Muscle layer of duodenum (tissue), 2 donors: Measurements from ENCODE around the gene LRFN2.

Experiments
- H3K27ac ChIP-seq: one replicate; pipeline ENCODE4 v1.7.0; 2013; ENCODE audit warnings: mild to moderate bottlenecking, low read length
- H3K27me3 ChIP-seq: one replicate; pipeline ENCODE4 v1.7.0; 2013; ENCODE audit warnings: low read depth, mild to moderate bottlenecking, control low read depth, low read length
- H3K36me3 ChIP-seq, 2 donors: one replicate each; pipeline ENCODE4 v1.7.0; 2013; ENCODE audit warnings: low read length in 2 of 2, control low read depth in 1 of 2, mild to moderate bottlenecking in 1 of 2; ENCODE audit not compliant: insufficient read depth in 2 of 2, control insufficient read depth in 1 of 2
- H3K4me1 ChIP-seq, 2 donors: one replicate each; pipeline ENCODE4 v1.7.0; 2013; ENCODE audit warnings: low read length in 2 of 2, mild to moderate bottlenecking in 2 of 2, control low read depth in 1 of 2, moderate library complexity in 1 of 2; ENCODE audit not compliant: insufficient read depth in 2 of 2, control insufficient read depth in 1 of 2
- H3K4me3 ChIP-seq, 2 donors: one replicate each; pipeline ENCODE4 v1.7.0; 2013; ENCODE audit warnings: low read length in 2 of 2, low read depth in 1 of 2, mild to moderate bottlenecking in 1 of 2
- H3K9me3 ChIP-seq, 2 donors: one replicate each; pipeline ENCODE4 v1.7.0; 2013; ENCODE audit warnings: low read length in 2 of 2, control low read depth in 1 of 2, mild to moderate bottlenecking in 1 of 2; ENCODE audit not compliant: control insufficient read depth in 1 of 2
- donor health status: healthy.

The LRFN2 gene

DNA sequence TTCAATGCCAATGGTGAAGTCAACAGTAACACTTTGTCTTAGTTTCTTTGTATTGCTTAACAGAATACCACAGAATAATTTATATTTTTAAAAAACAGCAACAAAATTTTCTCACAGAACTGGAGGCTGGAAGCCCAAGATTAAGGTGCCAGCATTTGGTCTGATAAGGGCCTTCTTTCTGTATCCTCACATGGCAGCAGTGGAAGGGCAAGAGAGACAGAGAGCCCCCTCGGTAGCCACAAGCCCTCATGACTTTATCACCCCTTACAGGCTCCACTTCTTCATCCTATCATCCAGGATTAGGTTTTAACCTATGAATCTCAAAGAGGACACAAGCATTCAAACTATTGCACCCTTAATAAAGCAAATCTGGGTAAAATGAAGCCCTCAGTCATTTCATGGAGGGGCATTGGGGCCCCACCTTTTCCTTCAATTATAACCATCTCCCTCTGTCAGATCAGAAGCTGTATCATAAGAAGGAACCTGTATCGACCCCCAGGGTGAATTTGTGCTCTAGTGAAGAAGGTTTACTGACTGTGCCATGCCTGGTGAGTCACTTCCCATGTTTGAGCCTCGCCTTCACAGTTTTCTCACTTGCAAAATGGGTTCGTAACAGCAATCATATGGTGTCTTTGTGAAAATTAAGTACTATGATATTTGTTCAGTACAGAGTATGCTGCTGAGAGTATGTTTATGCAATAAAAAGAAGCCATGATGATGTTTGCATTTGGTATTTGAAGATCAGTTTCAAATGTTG, 178.2 kb downstream of the LRFN2 start:
- H3K9me3 ChIP-seq: no peaks in the 10 kb centered on the region
- H3K27ac ChIP-seq: no peak overlapping the region
- no peaks in the 10 kb centered on the region for H3K36me3 ChIP-seq
- no peak overlapping the region for H3K4me3 ChIP-seq
- H3K27me3 ChIP-seq: no peaks in the 10 kb centered on the region
- no peaks in the 10 kb centered on the region for H3K4me1 ChIP-seq

DNA sequence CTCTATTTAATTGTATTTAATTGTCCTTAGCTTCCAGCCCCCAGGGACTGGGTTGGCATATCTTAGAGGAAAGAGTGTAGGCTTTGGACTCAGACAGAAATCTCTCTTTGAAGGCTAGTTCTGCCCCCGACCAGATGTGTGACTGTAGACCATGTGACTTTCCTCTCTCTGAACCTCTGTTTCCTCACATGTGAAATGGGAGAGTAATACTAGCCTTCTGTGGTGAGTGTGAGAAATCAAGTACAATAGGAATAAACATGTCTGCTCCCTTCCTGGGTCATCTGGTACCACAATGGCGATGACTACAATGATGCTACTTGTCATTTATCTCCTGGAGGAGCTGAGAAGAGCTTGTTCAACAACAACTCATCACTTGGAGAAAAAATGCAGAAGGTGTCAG, 179.9 kb downstream of the LRFN2 start:
- no peaks in the 10 kb centered on the region for H3K27me3 ChIP-seq
- H3K27ac ChIP-seq: no peak overlapping the region
- no peaks in the 10 kb centered on the region for H3K9me3 ChIP-seq

DNA sequence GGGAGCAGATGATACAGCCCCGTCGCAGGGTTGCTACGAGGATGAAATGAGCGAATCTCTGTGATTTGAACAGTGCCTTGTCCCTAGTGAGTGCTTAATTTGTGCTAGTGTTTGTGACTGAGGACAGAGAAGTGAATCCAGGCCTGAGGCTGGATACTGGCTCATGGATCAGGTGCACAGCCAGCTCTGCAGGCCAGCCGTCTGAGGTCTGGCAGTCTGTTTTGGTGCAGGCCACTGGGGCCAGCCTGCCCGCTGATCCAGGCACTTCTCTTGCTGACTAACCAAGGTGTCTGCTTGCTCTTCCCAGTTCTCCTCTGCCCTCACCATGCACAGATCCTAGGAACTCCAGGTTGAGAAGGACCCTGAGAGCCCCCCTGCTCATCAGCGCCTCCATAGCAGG, 181.0 kb downstream of the LRFN2 start:
- H3K4me3 ChIP-seq: no peak overlapping the region
- H3K9me3 ChIP-seq: no peaks in the 10 kb centered on the region
- H3K36me3 ChIP-seq: no peaks in the 10 kb centered on the region
- H3K4me1 ChIP-seq: no peaks in the 10 kb centered on the region
- H3K27me3 ChIP-seq: no peaks in the 10 kb centered on the region
- H3K27ac ChIP-seq: no peak overlapping the region

More for the DNA sequence above, 179.9 kb downstream of the LRFN2 start:
- Histone ChIP-seq H3K36me3 (no peaks in the 10 kb centered on the region), H3K4me3 (no peak overlapping the region), H3K4me1 (no peaks in the 10 kb centered on the region)

DNA sequence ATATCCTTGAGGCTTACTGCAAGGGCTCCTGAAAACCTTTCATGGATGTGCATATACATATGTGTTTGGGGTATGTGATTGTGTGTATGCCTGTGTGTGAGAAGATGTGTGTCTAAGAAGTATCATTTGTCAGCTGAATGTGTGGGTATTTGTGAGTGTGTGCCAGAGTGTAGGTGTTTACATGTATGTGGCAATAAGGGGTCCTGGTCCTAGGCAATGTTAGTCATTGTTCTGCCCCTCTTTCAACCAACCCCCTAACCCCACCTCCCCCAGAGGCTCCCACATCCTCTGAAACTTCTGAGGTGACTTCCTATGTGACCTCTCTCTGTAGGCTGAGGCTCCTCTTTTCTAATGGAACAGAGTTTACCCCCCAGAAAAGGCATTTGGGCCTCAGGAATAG, 186.4 kb downstream of the LRFN2 start:
- no peaks in the 10 kb centered on the region for H3K9me3 ChIP-seq
- H3K4me3 ChIP-seq: no peak overlapping the region
- no peaks in the 10 kb centered on the region for H3K36me3 ChIP-seq
- no peaks in the 10 kb centered on the region for H3K4me1 ChIP-seq
- no peak overlapping the region for H3K27ac ChIP-seq
- no peaks in the 10 kb centered on the region for H3K27me3 ChIP-seq

DNA sequence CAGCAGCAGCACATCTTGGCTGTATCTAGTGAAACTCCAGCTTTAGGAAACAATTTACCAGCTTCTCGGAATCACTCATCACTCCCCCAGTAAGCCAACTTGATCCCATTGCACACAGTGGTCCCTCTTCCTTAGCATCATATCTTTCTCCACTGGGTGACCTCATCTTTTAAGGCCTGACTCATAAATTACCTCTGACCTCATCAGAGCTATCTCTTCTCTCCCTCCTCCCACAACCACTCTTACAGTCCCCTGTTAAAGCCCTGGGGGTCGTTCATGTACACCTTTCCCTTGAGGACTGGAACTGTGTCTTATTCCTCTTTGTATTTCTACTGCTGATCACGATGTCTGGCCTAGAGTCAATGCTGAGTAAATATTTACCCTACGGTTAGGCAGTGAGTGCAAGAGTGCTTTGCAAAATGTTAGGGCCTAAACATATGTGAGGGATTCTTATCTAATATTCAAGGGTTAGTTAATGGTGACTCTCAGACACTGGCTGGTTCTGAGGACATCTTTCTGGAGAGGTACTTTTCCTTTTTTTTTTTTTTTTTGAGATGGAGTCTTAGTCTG, 187.2 kb downstream of the LRFN2 start:
- H3K36me3 ChIP-seq: no peaks in the 10 kb centered on the region
- no peaks in the 10 kb centered on the region for H3K4me1 ChIP-seq
- no peaks in the 10 kb centered on the region for H3K9me3 ChIP-seq
- H3K4me3 ChIP-seq: no peak overlapping the region
- H3K27me3 ChIP-seq: no peaks in the 10 kb centered on the region
- H3K27ac ChIP-seq: no peak overlapping the region

DNA sequence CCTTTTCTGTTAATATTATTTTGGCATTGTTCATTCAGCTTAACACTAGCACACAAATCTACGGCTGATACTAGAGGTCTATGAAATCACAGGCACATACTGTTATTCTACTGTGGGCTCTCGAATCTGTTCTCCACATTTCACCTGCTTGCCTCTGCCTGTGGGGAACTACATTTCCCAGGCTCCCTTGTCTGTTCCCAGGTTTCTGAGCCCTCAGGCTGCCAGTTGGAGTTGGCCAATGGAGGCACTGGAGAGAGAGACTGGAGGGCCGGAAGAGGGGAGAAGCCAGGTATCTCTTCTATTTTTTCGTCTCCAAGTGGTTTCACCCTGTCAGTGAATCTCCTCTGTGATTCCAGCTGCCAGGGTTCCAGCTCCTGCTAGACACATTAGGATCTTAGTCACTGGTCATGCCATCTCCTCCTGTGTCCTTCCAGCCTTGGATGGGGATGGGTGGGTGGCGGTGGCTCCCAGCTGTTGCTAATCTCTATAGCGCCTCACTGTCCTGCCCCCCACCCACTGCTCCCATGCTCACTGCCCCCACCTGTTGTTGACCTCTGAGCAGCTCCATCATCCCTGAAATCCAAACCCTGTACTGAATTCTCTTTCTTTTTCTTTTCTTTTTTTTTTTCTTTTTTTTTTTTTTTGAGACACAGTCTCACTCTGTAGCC, 188.2 kb downstream of the LRFN2 start:
- Histone ChIP-seq H3K36me3 (no peaks in the 10 kb centered on the region), H3K4me1 (no peaks in the 10 kb centered on the region), H3K9me3 (no peaks in the 10 kb centered on the region), H3K27me3 (no peaks in the 10 kb centered on the region), H3K4me3 (no peak overlapping the region), H3K27ac (no peak overlapping the region)

DNA sequence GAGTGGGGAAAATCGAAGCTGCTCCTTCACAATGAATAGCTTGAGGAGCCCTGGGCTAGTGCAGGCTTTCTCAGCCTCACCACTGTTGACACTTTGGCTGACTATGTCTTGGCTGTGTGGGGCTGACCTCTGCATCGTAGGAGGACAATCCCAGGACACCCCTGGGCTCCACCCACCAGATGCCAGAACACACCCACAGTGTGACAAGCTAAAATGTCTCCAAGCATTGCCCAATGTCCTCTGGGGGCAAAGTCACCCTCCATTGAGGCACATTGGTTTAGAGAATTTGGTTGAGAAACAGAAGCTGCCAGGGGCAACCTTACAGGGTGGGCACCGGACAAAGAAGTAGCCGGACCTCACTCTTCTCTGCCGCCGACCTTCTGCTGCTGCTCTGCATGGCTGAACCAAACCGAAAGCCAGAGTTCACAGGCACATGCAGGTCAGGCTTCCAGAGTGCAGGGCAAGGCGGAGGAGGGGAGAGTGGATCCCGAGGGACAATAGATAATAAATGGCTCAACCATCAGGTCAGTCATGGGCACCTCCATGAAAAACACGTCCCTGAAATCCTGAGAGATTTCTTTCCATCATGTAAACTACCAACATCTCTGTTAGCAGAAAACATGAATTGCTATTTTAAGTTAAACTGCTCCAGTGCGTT, 189.0 kb downstream of the LRFN2 start:
- Histone ChIP-seq H3K4me3 (no peak overlapping the region), H3K36me3 (no peaks in the 10 kb centered on the region), H3K27me3 (no peaks in the 10 kb centered on the region), H3K9me3 (no peaks in the 10 kb centered on the region), H3K4me1 (no peaks in the 10 kb centered on the region), H3K27ac (no peak overlapping the region)

DNA sequence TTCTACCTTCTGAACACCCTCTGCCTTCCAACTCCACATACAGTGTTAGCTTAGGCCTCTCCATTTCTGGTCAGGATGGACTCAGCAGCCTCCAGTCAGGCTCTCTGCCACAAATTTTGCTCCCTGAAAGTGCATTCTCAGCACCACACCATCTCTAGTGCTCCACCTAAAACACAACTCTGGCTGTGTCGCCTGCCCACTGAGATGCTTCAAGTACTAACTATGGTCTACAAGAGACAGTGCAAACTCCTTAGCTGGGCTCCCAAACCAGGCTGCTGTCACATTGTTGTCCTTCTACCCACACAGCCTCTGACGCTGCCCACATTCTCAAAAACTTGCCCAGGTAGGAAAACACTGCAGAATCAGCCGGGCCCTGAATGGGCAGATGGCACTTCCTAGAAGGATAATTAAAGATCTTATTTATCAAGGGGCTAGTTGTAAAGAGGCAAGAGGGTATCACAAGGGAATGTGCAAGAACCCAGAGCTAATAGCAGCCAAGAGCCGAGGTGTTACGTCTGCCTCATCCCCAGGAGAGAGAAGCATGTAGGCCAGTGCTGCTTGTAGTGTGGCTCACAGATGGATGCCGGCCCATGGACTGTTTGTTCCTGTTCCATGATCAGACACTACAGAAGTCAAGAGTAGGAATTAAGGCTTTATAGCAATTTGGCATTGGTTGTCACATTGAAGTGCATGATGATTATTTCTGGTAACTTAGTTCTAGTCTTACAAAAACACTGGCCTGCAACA, 189.7 kb downstream of the LRFN2 start:
- H3K27ac ChIP-seq: no peak overlapping the region

DNA sequence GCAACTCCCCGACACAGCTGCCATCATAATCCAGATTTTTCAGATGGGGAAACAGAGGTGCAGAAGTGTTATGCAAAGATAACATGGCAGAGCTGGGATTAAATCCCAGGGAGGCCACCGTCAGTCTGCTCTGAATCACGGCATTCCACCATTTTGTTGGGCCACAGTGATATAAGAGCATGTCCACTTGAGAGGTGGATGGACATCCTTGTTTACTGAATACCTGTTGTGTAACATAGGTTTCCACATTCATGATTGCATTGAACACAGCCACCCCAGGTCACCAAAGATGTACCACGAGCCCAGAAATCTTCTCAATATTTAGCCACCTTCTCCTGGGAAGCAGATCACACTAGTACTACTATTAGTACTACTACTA, 191.5 kb downstream of the LRFN2 start:
- H3K36me3 ChIP-seq: no peaks in the 10 kb centered on the region
- H3K4me1 ChIP-seq: no peaks in the 10 kb centered on the region
- H3K9me3 ChIP-seq: no peaks in the 10 kb centered on the region
- no peaks in the 10 kb centered on the region for H3K27me3 ChIP-seq
- H3K4me3 ChIP-seq: no peak overlapping the region
- H3K27ac ChIP-seq: no peak overlapping the region

More for the DNA sequence above, 189.7 kb downstream of the LRFN2 start:
- no peaks in the 10 kb centered on the region for H3K36me3 ChIP-seq
- no peaks in the 10 kb centered on the region for H3K9me3 ChIP-seq
- H3K4me3 ChIP-seq: no peak overlapping the region
- no peaks in the 10 kb centered on the region for H3K27me3 ChIP-seq
- H3K4me1 ChIP-seq: no peaks in the 10 kb centered on the region

DNA sequence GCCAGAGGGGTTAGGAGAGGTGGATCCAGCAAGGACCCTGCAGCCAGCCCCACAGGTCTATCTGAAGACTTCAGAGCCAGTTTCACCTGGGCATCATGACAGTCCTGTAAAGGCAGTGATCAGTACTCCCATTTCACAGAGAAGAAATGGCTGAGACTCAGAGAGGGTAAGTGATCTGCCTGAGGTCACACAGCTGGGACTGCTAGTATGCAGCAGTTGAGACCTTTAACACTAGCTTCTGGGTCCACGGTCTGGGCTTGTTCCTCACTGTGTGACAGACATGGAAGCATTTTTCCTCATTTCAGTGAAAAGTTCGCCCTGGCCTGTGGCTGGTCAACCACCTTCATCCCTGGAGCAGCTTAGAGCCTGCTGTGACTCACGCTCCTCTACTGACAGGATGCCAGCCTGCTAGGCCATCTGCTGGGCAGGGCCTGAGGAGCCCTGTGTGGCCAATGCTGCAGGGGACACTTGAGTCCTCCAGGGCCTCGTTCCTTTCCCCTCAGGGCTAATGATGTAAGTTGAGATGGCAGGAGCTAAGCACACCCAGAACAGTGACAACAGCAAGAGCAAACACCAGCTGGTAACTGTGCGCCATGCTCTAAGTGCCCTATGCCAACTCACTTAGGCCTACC, 192.0 kb downstream of the LRFN2 start:
- Histone ChIP-seq H3K27ac (no peak overlapping the region), H3K9me3 (no peaks in the 10 kb centered on the region), H3K4me3 (no peak overlapping the region), H3K27me3 (no peaks in the 10 kb centered on the region), H3K4me1 (no peaks in the 10 kb centered on the region), H3K36me3 (no peaks in the 10 kb centered on the region)
